Measurements from ENCODE around the gene FNBP1. TPM values are rescaled to one million over a fixed set of nuclear protein-coding genes. Genes with fewer than 3 reads are reported as not detected.

FNBP1 gene
- total RNA-seq, 1 experiment from 2014 or later = 36.5 TPM

GRCh38 chr9:130029223-130029973, 13.6 kb downstream of the FNBP1 start:
- no peak overlapping the region for H3K9ac ChIP-seq (ENCODE audit: extremely low read depth, insufficient read length, low read length)
- H2BK15ac ChIP-seq (ENCODE audit: low read depth, low read length) = no peak overlapping the region
- Mint-ChIP-seq H3K4me3 (no peak overlapping the region), H3K9me3 (no peaks in the 10 kb centered on the region), H3K27me3 (ENCODE audit: low read depth) (no peaks in the 10 kb centered on the region), H3K36me3 (ENCODE audit: insufficient read depth in 1 of 3, low read depth in 3 of 3) (no peaks in the 10 kb centered on the region), H3K4me1 (peaks cover 6 to 7% of the 10 kb centered on the region in 2 experiments), H3K27ac (no peak overlapping the region; a peak in 2 of 7 replicates)
- no peak overlapping the region for H4K5ac ChIP-seq (ENCODE audit: insufficient read length, low read depth, low read length)
- no peak overlapping the region for H4K91ac ChIP-seq (ENCODE audit: insufficient read length, low read depth, low read length)
- H2BK20ac ChIP-seq (ENCODE audit: low read depth, low read length, poor library complexity, severe bottlenecking) = no peak overlapping the region
- H3K14ac ChIP-seq (ENCODE audit: insufficient read depth, low read length) = no peak overlapping the region
- H4K8ac ChIP-seq (replicated peaks; ENCODE audit: insufficient read length, low read depth, low read length) = no peak overlapping the region
- no peak overlapping the region for H3K4me2 ChIP-seq (ENCODE audit: insufficient read depth, insufficient read length, low read length)
- no peak overlapping the region for H3K18ac ChIP-seq (ENCODE audit: insufficient read length, low read depth, low read length)
- H2BK5ac ChIP-seq (ENCODE audit: insufficient read length, low read length) = no peak overlapping the region
- no peaks in the 10 kb centered on the region for H4K20me1 ChIP-seq (ENCODE audit: control insufficient read depth, insufficient read depth, insufficient read length)
- DNase-seq = no peak
- no peak overlapping the region for H3K27ac ChIP-seq (ENCODE audit: insufficient read length, low read depth, low read length)
- no peaks in the 10 kb centered on the region for H3K27me3 ChIP-seq (ENCODE audit: insufficient read depth, low read length)
- H3K23ac ChIP-seq (ENCODE audit: insufficient read length, low read depth, low read length) = no peak overlapping the region
- no peak overlapping the region for H3K56ac ChIP-seq (ENCODE audit: insufficient read length, low read depth, low read length)
- H2BK120ac ChIP-seq (ENCODE audit: low read depth, low read length, poor library complexity, severe bottlenecking) = no peak overlapping the region
- no peaks in the 10 kb centered on the region for H3K23me2 ChIP-seq (ENCODE audit: insufficient read length, low read depth, low read length, poor library complexity, severe bottlenecking)
- WGBS (ENCODE audit: extremely low coverage, insufficient read length, low lambda C conversion rate) = no CpG with 5 or more reads among the region's 10 CpGs
- no peak overlapping the region for H3T11ph ChIP-seq (ENCODE audit: low read length)
- no peaks in the 10 kb centered on the region for H3K4me1 ChIP-seq (ENCODE audit: insufficient read depth, low read length)
- H2BK12ac ChIP-seq (ENCODE audit: insufficient read length, low read depth, low read length) = no peak overlapping the region
- H2AK5ac ChIP-seq (ENCODE audit: insufficient read length, low read length) = no peak overlapping the region
- no peaks in the 10 kb centered on the region for H3K79me1 ChIP-seq (ENCODE audit: insufficient read depth, low read depth, low read length, poor library complexity, severe bottlenecking)
- no peak overlapping the region for H3K4ac ChIP-seq (ENCODE audit: low read depth, low read length)
- no peaks in the 10 kb centered on the region; the same call in 1 of the 2 replicates for H3K79me2 ChIP-seq (ENCODE audit: insufficient read depth, low read length)
- no peaks in the 10 kb centered on the region for H3K9me3 ChIP-seq (ENCODE audit: control insufficient read depth, low read depth, low read length)
- H2AFZ ChIP-seq (ENCODE audit: low read length) = no peak overlapping the region
- no peak for TF ChIP-seq CTCF (conservative IDR thresholded peaks at IDR 0.05)
